H54 (cell line): Measurements from ENCODE around the gene PITPNC1.

Experiments
- DNase-seq: peaks from one replicate; pipeline ENCODE4 v3.0.0; 2011; ENCODE audit warnings: low spot score, mixed read lengths; ENCODE audit not compliant: insufficient read length
- FAIRE-seq: peaks from 3 replicates; lab custom pipeline; 2011; peaks lifted over from hg19 to GRCh38; lab: Jason Lieb, UNC
- POLR2A ChIP-seq: IDR thresholded peaks from 2 replicates; pipeline ENCODE4 v1.6.1; 2011; ENCODE audit warnings: low read depth, mild to moderate bottlenecking, low read length

Gene PITPNC1

GRCh38 chr17:67359960-67360791 lies 16.9 kb upstream of the PITPNC1 start:
- DNase-seq (no peak), FAIRE-seq (peak; percentile 65)
- no peak for TF ChIP-seq POLR2A

GRCh38 chr17:67360880-67361279 lies 16.2 kb upstream of the PITPNC1 start:
- no peak for TF ChIP-seq POLR2A
- no peak for FAIRE-seq

GRCh38 chr17:67362173-67362572 lies 14.9 kb upstream of the PITPNC1 start:
- FAIRE-seq: no peak
- DNase-seq: no peak
- no peak for TF ChIP-seq POLR2A

More at GRCh38 chr17:67360880-67361279, 16.2 kb upstream of the PITPNC1 start:
- DNase-seq: no peak

GRCh38 chr17:67364847-67365737 lies 12.0 kb upstream of the PITPNC1 start:
- DNase-seq (no peak), FAIRE-seq (no peak)
- TF ChIP-seq POLR2A: no peak

- DNase-seq (peak; percentile 24), FAIRE-seq (no peak)
- no peak for TF ChIP-seq POLR2A
Measured at GRCh38 chr17:67365738-67366192, 11.3 kb upstream of the PITPNC1 start.

- FAIRE-seq (no peak), DNase-seq (peak; percentile 86)
Measured at GRCh38 chr17:67366193-67367157, 10.6 kb upstream of the PITPNC1 start, which contains the start of gene PSMD12. TSS of gene PSMD12 (minus strand) at chr17:67366577. CDS start at chr17:67366519, 58 bp downstream.

GRCh38 chr17:67369676-67370075 lies 7.4 kb upstream of the PITPNC1 start:
- no peak for TF ChIP-seq POLR2A
- FAIRE-seq (no peak), DNase-seq (no peak)

More at GRCh38 chr17:67366193-67367157, 10.6 kb upstream of the PITPNC1 start, which contains the start of gene PSMD12:
- peak; percentile 91 for TF ChIP-seq POLR2A

- no peak for FAIRE-seq
Measured at GRCh38 chr17:67372751-67373150, 4.3 kb upstream of the PITPNC1 start.

GRCh38 chr17:67374329-67375053 lies 2.6 kb upstream of the PITPNC1 start:
- DNase-seq (peak; percentile 71), FAIRE-seq (peak; percentile 84)
- TF ChIP-seq POLR2A: no peak

More at GRCh38 chr17:67372751-67373150, 4.3 kb upstream of the PITPNC1 start:
- no peak for TF ChIP-seq POLR2A
- DNase-seq: no peak

GRCh38 chr17:67375054-67375427 lies 2.0 kb upstream of the PITPNC1 start:
- FAIRE-seq (no peak), DNase-seq (no peak)
- no peak for TF ChIP-seq POLR2A

- no peak for FAIRE-seq
- no peak for TF ChIP-seq POLR2A
- no peak for DNase-seq
Measured at GRCh38 chr17:67375716-67376115, 1.4 kb upstream of the PITPNC1 start.

- FAIRE-seq (no peak), DNase-seq (no peak)
- TF ChIP-seq POLR2A: no peak
Measured at GRCh38 chr17:67376415-67376736, 705 bp upstream of the PITPNC1 start.
